B cell (primary cell): ENCODE data around the gene PRRT2. TPM values are rescaled to one million over a fixed set of nuclear protein-coding genes. Genes with fewer than 3 reads are reported as not detected.

Experiments used
- ATAC-seq: fragments of 200-7000 bp; cut with Tn5 transposase; one replicate; pipeline ENCODE4 v1.10.0; 2021; ENCODE audit warnings: low read depth, mild to moderate bottlenecking, moderate number of reproducible peaks, moderate library complexity
- CTCF ChIA-PET: fragments of 350-600 bp; sonication (Branson Sonifier 250); formaldehyde crosslinking; loops from one replicate; lab custom pipeline; 2021; ENCODE audit warnings: antibody characterized with exemption, inconsistent platforms; lab: Charles Lee
- POLR2A ChIA-PET: fragments of 350-600 bp; sonication (Branson Sonifier 250); formaldehyde crosslinking; loops from one replicate; lab custom pipeline; 2021; ENCODE audit warnings: antibody characterized with exemption; lab: Charles Lee
- DNase-seq: peaks from one replicate; pipeline ENCODE4 v3.0.0; 2013
- H2AFZ ChIP-seq: 2 replicates; pipeline ENCODE4 v1.6.1; 2012; ENCODE audit warnings: mild to moderate bottlenecking, low read depth, low read length; ENCODE audit not compliant: insufficient read depth, poor library complexity, severe bottlenecking
- H3K27ac ChIP-seq, 2 donors: 1 replicate in 1 of 2; 2 replicates in 1 of 2; pipeline ENCODE4 v1.5.1; 2012 to 2013; ENCODE audit warnings: low read length in 2 of 2, mild to moderate bottlenecking in 2 of 2, moderate library complexity in 1 of 2
- H3K27me3 ChIP-seq, 4 experiments: fragments of 200-600 bp in 1 of 4; sonication (generic) in 1 of 4; replicated peaks in 1 of 4; 1 replicate in 2 of 4; 2 replicates in 2 of 4; pipeline versions ENCODE4 v1.6.1 to v1.7.0; 2013 to 2016; ENCODE audit warnings: low read length in 3 of 4, mild to moderate bottlenecking in 2 of 4, mixed read lengths in 1 of 4, moderate library complexity in 1 of 4; ENCODE audit not compliant: insufficient read depth in 4 of 4, control insufficient read depth in 3 of 4; ENCODE audit errors: control extremely low read depth in 1 of 4
- H3K36me3 ChIP-seq, 2 experiments: replicated peaks in 1 of 2; 1 replicate in 1 of 2; 2 replicates in 1 of 2; pipeline versions ENCODE4 v1.6.1 to v1.7.1; 2013; ENCODE audit warnings: low read length in 1 of 2; ENCODE audit not compliant: insufficient read depth in 2 of 2, control insufficient read depth in 1 of 2; ENCODE audit errors: control extremely low read depth in 1 of 2, extremely low read depth in 1 of 2
- H3K4me1 ChIP-seq, 2 donors: fragments of 200-600 bp in 1 of 2; sonication (generic) in 1 of 2; 1 replicate in 1 of 2; 2 replicates in 1 of 2; pipeline versions ENCODE4 v1.5.1 to v1.6.1; 2013 to 2017; ENCODE audit warnings: low read length in 2 of 2; ENCODE audit not compliant: control insufficient read depth in 2 of 2, insufficient read depth in 2 of 2
- H3K4me2 ChIP-seq: replicated peaks from 2 replicates; pipeline ENCODE3; 2012; ENCODE audit warnings: mild to moderate bottlenecking, low read depth, low read length; ENCODE audit not compliant: poor library complexity, severe bottlenecking
- H3K4me3 ChIP-seq, 5 experiments: fragments of 200-600 bp in 1 of 5; sonication (generic) in 1 of 5; 1 replicate in 3 of 5; 2 replicates in 2 of 5; pipeline versions ENCODE4 v1.5.1 to v1.7.0; 2011 to 2016; ENCODE audit warnings: low read length in 4 of 5, mild to moderate bottlenecking in 4 of 5, low read depth in 2 of 5, control low read depth in 1 of 5, moderate library complexity in 1 of 5; ENCODE audit not compliant: insufficient read depth in 1 of 5; ENCODE audit errors: control extremely low read depth in 1 of 5, extremely low read depth in 1 of 5
- H3K79me2 ChIP-seq: fragments of 200-600 bp; sonication (generic); one replicate; pipeline ENCODE4 v1.6.0; 2016; ENCODE audit warnings: low read length; ENCODE audit not compliant: control insufficient read depth, insufficient read depth
- H3K9ac ChIP-seq: fragments of 200-600 bp; sonication (generic); 2 replicates; pipeline ENCODE4 v1.6.1; 2017; ENCODE audit warnings: mild to moderate bottlenecking, low read length, moderate library complexity
- H3K9me3 ChIP-seq, 3 donors: one replicate each; pipeline versions ENCODE4 v1.6.1 to v1.7.1; 2013; ENCODE audit warnings: low read length in 2 of 3; ENCODE audit not compliant: control insufficient read depth in 2 of 3, insufficient read depth in 1 of 3; ENCODE audit errors: control extremely low read depth in 1 of 3
- H4K20me1 ChIP-seq: 2 replicates; pipeline ENCODE4 v1.6.0; 2012; ENCODE audit warnings: mild to moderate bottlenecking, low read length; ENCODE audit not compliant: insufficient read depth, control insufficient read depth, poor library complexity, severe bottlenecking
- H3K27ac Mint-ChIP-seq: one replicate; pipeline ENCODE4 v1.8.0; 2021; ENCODE audit warnings: mixed read lengths
- H3K27me3 Mint-ChIP-seq: one replicate; pipeline ENCODE4 v1.8.0; 2021; ENCODE audit warnings: mixed read lengths
- H3K4me1 Mint-ChIP-seq: one replicate; pipeline ENCODE4 v1.8.0; 2021; ENCODE audit warnings: mixed read lengths
- H3K4me3 Mint-ChIP-seq: one replicate; pipeline ENCODE4 v1.8.0; 2021; ENCODE audit warnings: mixed read lengths
- H3K9me3 Mint-ChIP-seq: one replicate; pipeline ENCODE4 v1.8.0; 2022; ENCODE audit warnings: mixed read lengths; ENCODE audit not compliant: insufficient read depth
- CTCF ChIP-seq: fragments of 200-600 bp; IDR thresholded peaks from one replicate; pipeline ENCODE4 v1.8.0; 2022; ENCODE audit warnings: antibody characterized with exemption, mild to moderate bottlenecking
- EZH2 ChIP-seq: IDR thresholded peaks from 2 replicates; pipeline ENCODE4 v1.6.1; 2012; ENCODE audit warnings: borderline replicate concordance, low read depth, mild to moderate bottlenecking, moderate library complexity, low read length; ENCODE audit not compliant: insufficient read depth, poor library complexity, severe bottlenecking
- WGBS: methylation state at CpG from one replicate; pipeline ENCODE4 v1.1.5; 2013; ENCODE audit warnings: missing lambda C conversion rate; ENCODE audit not compliant: insufficient coverage; 5-methylcytosine and 5-hydroxymethylcytosine counted together
- intact Hi-C: fragments of 100-400 bp; cut with micrococcal nuclease; formaldehyde crosslinking; loops from one replicate; pipeline ENCODE4 v1.10.0; 2022
- polyA plus RNA-seq: library from polyadenylated mRNA; depleted of rRNA; stranded (reverse); fragments of >200 nt; gene quantifications from 2 replicates; pipeline ENCODE4 v1.2.3, GENCODE V29; 2012
- total RNA-seq, 2 donors: library from RNA; stranded (reverse); fragments of 120-200 nt in 1 of 2; gene quantifications; 1 replicate in 1 of 2; 2 replicates in 1 of 2; pipeline versions ENCODE4 v1.2.3 to v1.2.4, GENCODE V29; 2013 to 2022

The PRRT2 gene
- total and polyA plus RNA-seq, 2 donors (not counting 1 experiment from before 2014, with no cell fraction given) = 0.79 to 3.1 TPM

DNA sequence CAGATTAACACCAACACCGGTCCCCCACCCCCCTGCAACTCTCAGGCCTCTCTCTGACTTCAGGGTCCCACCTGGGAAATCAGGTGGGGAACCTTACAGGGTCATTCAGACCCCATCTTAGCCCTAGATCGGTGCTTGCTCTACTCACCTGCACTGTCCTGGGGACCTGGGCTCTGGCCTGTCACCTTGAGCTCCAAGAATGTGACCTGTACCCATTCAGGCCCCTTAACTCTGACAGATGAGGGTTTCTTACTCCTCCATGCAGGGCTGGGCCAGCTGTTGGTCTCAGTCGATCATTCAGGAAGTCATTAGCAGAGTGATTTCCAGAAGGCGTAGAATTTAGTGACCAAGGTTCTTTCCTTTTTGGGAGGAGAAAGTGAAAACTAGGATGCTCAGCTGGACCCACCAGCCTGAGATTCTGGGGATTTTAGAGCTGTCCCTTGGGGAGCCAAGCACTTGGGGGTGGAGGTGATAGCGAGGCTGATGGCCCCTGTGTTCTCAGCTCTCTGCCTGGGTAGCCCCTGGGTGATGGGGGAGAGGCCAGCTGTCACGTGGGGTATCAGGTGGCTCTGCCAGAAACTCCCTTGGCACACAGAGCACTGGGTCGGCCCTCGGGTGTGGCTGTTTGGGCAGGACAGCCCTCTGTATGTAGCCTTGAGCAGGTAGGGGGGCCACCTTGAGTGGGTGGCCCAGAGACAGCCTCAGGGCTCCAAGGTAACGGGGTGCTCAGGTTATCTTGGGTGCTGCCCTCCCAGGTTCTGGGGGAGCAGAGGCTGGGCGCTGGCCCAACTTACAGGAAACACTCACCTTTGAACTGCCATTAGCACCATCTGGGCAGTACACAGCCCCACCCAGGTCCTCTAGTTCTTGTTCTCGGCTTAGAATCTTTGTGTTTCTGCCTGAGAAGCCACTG is 9.0 kb downstream of the PRRT2 start:
- peaks cover 94% of the 10 kb centered on the region for H3K79me2 ChIP-seq

More for the DNA sequence above, 9.0 kb downstream of the PRRT2 start:
- Mint-ChIP-seq H3K27me3 (no peaks in the 10 kb centered on the region), H3K4me3 (peak overlapping the region; percentile 96), H3K4me1 (peaks cover 62% of the 10 kb centered on the region), H3K9me3 (no peaks in the 10 kb centered on the region), H3K27ac (peak overlapping the region; percentile 95)
- Histone ChIP-seq H3K27ac (peak overlapping the region; percentile 82 to 95), H3K9me3 (no peaks in the 10 kb centered on the region), H3K4me1 (peaks cover 39 to 56% of the 10 kb centered on the region in 2 donors), H3K4me2 (peak overlapping the region; percentile 73), H3K9ac (peak overlapping the region; percentile 65), H3K36me3 (peaks cover 0 to 22% of the 10 kb centered on the region in 2 experiments), H3K27me3 (no peaks in the 10 kb centered on the region), H3K4me3 (peak overlapping the region; percentile 43 to 93 (median 57)), H2AFZ (peak overlapping the region; percentile 61), H4K20me1 (peaks cover 80% of the 10 kb centered on the region)
- CTCF ChIA-PET = interaction anchor here (0.6 to 5.7 kb wide), 10 partner anchors 10 to 873 kb away, joined by 3 to 66 read pairs (median 4); partner anchors contain the start of genes KIF22 and MAZ
- WGBS = 28% methylated on average over 10 of the region's 11 CpGs
- POLR2A ChIA-PET = interaction anchor here (0.5 to 1.3 kb wide), 4 partner anchors 15 to 102 kb away, joined by 3 to 4 read pairs (median 3); no protein-coding TSS in a partner anchor
- peak; percentile 74 for DNase-seq
- peak; percentile 40 for ATAC-seq
- TF ChIP-seq CTCF (no peak), EZH2 (no peak)
- intact Hi-C loops = loop anchor here (1.0 to 2.0 kb wide), 2 partner anchors 28 to 42 kb away; partner anchors contain the start of gene CDIPT
